GM23338 (cell line): ENCODE results near the gene POLA1. TPM values are rescaled to one million over a fixed set of nuclear protein-coding genes. Genes with fewer than 3 reads are reported as not detected.

Source experiments
- ATAC-seq: fragments of 200-7000 bp; cut with Tn5 transposase; 3 replicates; pipeline ENCODE4 v1.9.1; 2020
- DNase-seq: peaks from one replicate; pipeline ENCODE4 v3.0.0-alpha.2; 2015; ENCODE audit warnings: low spot score
- H2AFZ ChIP-seq: fragments of 200-600 bp; sonication (generic); 2 replicates; pipeline ENCODE4 v1.8.0; 2016; ENCODE audit warnings: antibody characterized with exemption, mild to moderate bottlenecking, moderate library complexity
- H3F3A ChIP-seq: fragments of 200-600 bp; sonication (generic); replicated peaks from 2 replicates; pipeline ENCODE4 v1.8.0; 2017; ENCODE audit warnings: antibody characterized with exemption, mixed run types, low read depth
- H3K27ac ChIP-seq: fragments of 200-600 bp; sonication (generic); 2 replicates; pipeline ENCODE4 v1.6.1; 2016; ENCODE audit warnings: low read depth
- H3K27me3 ChIP-seq: fragments of 200-600 bp; sonication (generic); 2 replicates; pipeline ENCODE4 v1.8.0; 2016; ENCODE audit warnings: mild to moderate bottlenecking, mixed run types, moderate library complexity; ENCODE audit not compliant: insufficient read depth
- H3K36me3 ChIP-seq: fragments of 200-600 bp; sonication (generic); 2 replicates; pipeline ENCODE4 v1.8.0; 2016; ENCODE audit warnings: mild to moderate bottlenecking; ENCODE audit not compliant: insufficient read depth
- H3K4me1 ChIP-seq: fragments of 200-600 bp; sonication (generic); 2 replicates; pipeline ENCODE4 v1.8.0; 2016; ENCODE audit warnings: mild to moderate bottlenecking, moderate library complexity; ENCODE audit not compliant: insufficient read depth
- H3K4me2 ChIP-seq: fragments of 200-600 bp; sonication (generic); 2 replicates; pipeline ENCODE4 v1.7.1; 2017; ENCODE audit warnings: mixed run types
- H3K4me3 ChIP-seq: fragments of 200-600 bp; sonication (generic); 2 replicates; pipeline ENCODE4 v1.6.1; 2016; ENCODE audit warnings: mixed run types
- H3K79me2 ChIP-seq: fragments of 200-600 bp; sonication (generic); replicated peaks from 2 replicates; pipeline ENCODE4 v1.8.0; 2017; ENCODE audit warnings: mild to moderate bottlenecking; ENCODE audit not compliant: insufficient read depth
- H3K9me2 ChIP-seq: fragments of 200-600 bp; sonication (generic); 2 replicates; pipeline ENCODE4 v1.8.0; 2017; ENCODE audit not compliant: insufficient read depth
- H4K20me1 ChIP-seq: fragments of 200-600 bp; sonication (generic); replicated peaks from 2 replicates; pipeline ENCODE4 v1.8.0; 2017; ENCODE audit warnings: mild to moderate bottlenecking; ENCODE audit not compliant: insufficient read depth
- H3K27ac Mint-ChIP-seq: 2 replicates; pipeline ENCODE4 v1.8.0; 2020; ENCODE audit warnings: inconsistent platforms, mild to moderate bottlenecking, moderate library complexity, mixed read lengths
- H3K27me3 Mint-ChIP-seq: 3 replicates; pipeline ENCODE4 v1.8.0; 2022; ENCODE audit warnings: low read depth, mild to moderate bottlenecking, moderate library complexity, mixed read lengths, inconsistent platforms; ENCODE audit not compliant: insufficient read depth, poor library complexity
- H3K36me3 Mint-ChIP-seq: 3 replicates; pipeline ENCODE4 v1.8.0; 2021; ENCODE audit warnings: low read depth, mild to moderate bottlenecking, inconsistent platforms, moderate library complexity, mixed read lengths
- H3K4me1 Mint-ChIP-seq: 3 replicates; pipeline ENCODE4 v1.8.0; 2020; ENCODE audit warnings: mild to moderate bottlenecking, inconsistent platforms, mixed read lengths
- H3K4me3 Mint-ChIP-seq: 3 replicates; pipeline ENCODE4 v1.8.0; 2021; ENCODE audit warnings: moderate library complexity, mild to moderate bottlenecking, inconsistent platforms, mixed read lengths
- H3K9me3 Mint-ChIP-seq: 3 replicates; pipeline ENCODE4 v1.8.0; 2020; ENCODE audit warnings: moderate library complexity, mild to moderate bottlenecking, inconsistent platforms, mixed read lengths
- CREB1 ChIP-seq: fragments of 250-450 bp; sonication (Bioruptor Pico); IDR thresholded peaks from 2 replicates; pipeline ENCODE4 v1.5.0; 2020; ENCODE audit warnings: low read depth, mild to moderate bottlenecking, moderate library complexity
- CTCF ChIP-seq, 2 experiments: fragments of 200-600 bp in 1 of 2; sonication (generic) in 1 of 2; conservative IDR thresholded peaks; 2 replicates each; pipeline versions ENCODE4 v1.5.1 to v1.6.1; 2016 to 2017; ENCODE audit warnings: antibody characterized with exemption in 2 of 2, low read depth in 2 of 2, mild to moderate bottlenecking in 2 of 2, moderate library complexity in 1 of 2
- ETS1 ChIP-seq: IDR thresholded peaks from 2 replicates; pipeline ENCODE4 v1.6.1; 2016; ENCODE audit warnings: antibody characterized with exemption
- EZH2 ChIP-seq: fragments of 200-600 bp; sonication (generic); IDR thresholded peaks from one replicate; pipeline ENCODE4 v1.8.0; 2017; ENCODE audit warnings: antibody characterized with exemption, mild to moderate bottlenecking, low read depth; ENCODE audit not compliant: unreplicated experiment
- EZH2phosphoT487 ChIP-seq: fragments of 200-600 bp; sonication (generic); IDR thresholded peaks from one replicate; pipeline ENCODE4 v1.8.1; 2018; ENCODE audit warnings: antibody characterized with exemption; ENCODE audit not compliant: unreplicated experiment
- JUNB ChIP-seq: IDR thresholded peaks from one replicate; pipeline ENCODE4 v1.6.1; 2016; ENCODE audit warnings: antibody characterized with exemption; ENCODE audit not compliant: unreplicated experiment
- NANOG ChIP-seq: IDR thresholded peaks from 2 replicates; pipeline ENCODE4 v1.6.1; 2016; ENCODE audit warnings: antibody characterized with exemption, borderline replicate concordance
- POLR2AphosphoS5 ChIP-seq: IDR thresholded peaks from 2 replicates; pipeline ENCODE4 v1.6.1; 2016; ENCODE audit warnings: antibody characterized with exemption, low read depth
- REST ChIP-seq: IDR thresholded peaks from one replicate; pipeline ENCODE4 v1.6.1; 2018; ENCODE audit warnings: antibody characterized with exemption; ENCODE audit not compliant: unreplicated experiment
- STAT1 ChIP-seq: IDR thresholded peaks from one replicate; pipeline ENCODE4 v1.6.1; 2016; ENCODE audit warnings: antibody characterized with exemption; ENCODE audit not compliant: unreplicated experiment
- ZNF114 ChIP-seq: fragments of 250-450 bp; sonication (Bioruptor Pico); IDR thresholded peaks from 2 replicates; pipeline ENCODE4 v1.5.0; 2020; ENCODE audit warnings: mild to moderate bottlenecking, moderate library complexity
- ZNF331 ChIP-seq: fragments of 250-450 bp; sonication (Bioruptor Pico); IDR thresholded peaks from 2 replicates; pipeline ENCODE4 v1.5.0; 2020; ENCODE audit warnings: low read depth, mild to moderate bottlenecking, moderate library complexity
- ZNF462 ChIP-seq: fragments of 250-450 bp; sonication (Bioruptor Pico); IDR thresholded peaks from 2 replicates; pipeline ENCODE4 v1.5.0; 2020; ENCODE audit warnings: mild to moderate bottlenecking, moderate library complexity
- polyA plus RNA-seq: library from polyadenylated mRNA; unstranded; fragments of >200 nt; fragmentation: Nextera tagmentation; extraction: Ambion mirVana; gene quantifications from 2 replicates; pipeline ENCODE4 v1.2.1, GENCODE V29; 2016
- total RNA-seq: library from RNA; depleted of rRNA; stranded (reverse); fragments of >200 nt; shearing (Covaris generic); gene quantifications from 2 replicates; pipeline ENCODE4 v1.2.3, GENCODE V29; 2014

POLA1 gene
- total and polyA plus RNA-seq, 2 experiments from 2014 or later = 12.6 to 36.6 TPM

- Mint-ChIP-seq H3K36me3 (peaks cover 61% of the 10 kb centered on the region), H3K27ac (no peak overlapping the region), H3K4me1 (no peaks in the 10 kb centered on the region), H3K27me3 (no peaks in the 10 kb centered on the region), H3K4me3 (no peak overlapping the region), H3K9me3 (peaks cover 4% of the 10 kb centered on the region; the same call in 2 of the 3 replicates)
- no peaks in the 10 kb centered on the region for H3K9me2 ChIP-seq
- H3K4me2 ChIP-seq = no peak overlapping the region
- no peaks in the 10 kb centered on the region for H3F3A ChIP-seq
- peaks cover 13% of the 10 kb centered on the region for H3K79me2 ChIP-seq
- no peak overlapping the region for H2AFZ ChIP-seq
- no peak for ATAC-seq
- H4K20me1 ChIP-seq = no peaks in the 10 kb centered on the region; the same call in 1 of the 2 replicates
- no peak for DNase-seq
- H3K4me1 ChIP-seq = no peaks in the 10 kb centered on the region
- no peak overlapping the region for H3K27ac ChIP-seq
- H3K36me3 ChIP-seq = 0 out of 2 replicates have a peak, but pooled peaks cover 9% of the 10 kb centered on the region
- no peak overlapping the region for H3K4me3 ChIP-seq
- H3K27me3 ChIP-seq = no peaks in the 10 kb centered on the region
- no peak for TF ChIP-seq STAT1
- TF ChIP-seq EZH2 = no peak
- no peak for TF ChIP-seq CTCF (conservative IDR thresholded peaks at IDR 0.05; ENCODE audit: low read depth in 2 of 2)
- no peak for TF ChIP-seq NANOG
- no peak for TF ChIP-seq CREB1 (CRISPR knock-in tag)
- TF ChIP-seq REST = no peak
- TF ChIP-seq POLR2AphosphoS5 = no peak
- no peak for TF ChIP-seq ETS1
- no peak for TF ChIP-seq JUNB
- TF ChIP-seq ZNF462 (CRISPR knock-in tag) = no peak
- TF ChIP-seq EZH2phosphoT487 = no peak
- no peak for TF ChIP-seq ZNF114 (CRISPR knock-in tag)
- no peak for TF ChIP-seq ZNF331 (CRISPR knock-in tag)
Observed at GRCh38 chrX:24703185-24703494, 9.4 kb downstream of the POLA1 start.
